ENCODE results near the gene ACBD6.

DNA sequence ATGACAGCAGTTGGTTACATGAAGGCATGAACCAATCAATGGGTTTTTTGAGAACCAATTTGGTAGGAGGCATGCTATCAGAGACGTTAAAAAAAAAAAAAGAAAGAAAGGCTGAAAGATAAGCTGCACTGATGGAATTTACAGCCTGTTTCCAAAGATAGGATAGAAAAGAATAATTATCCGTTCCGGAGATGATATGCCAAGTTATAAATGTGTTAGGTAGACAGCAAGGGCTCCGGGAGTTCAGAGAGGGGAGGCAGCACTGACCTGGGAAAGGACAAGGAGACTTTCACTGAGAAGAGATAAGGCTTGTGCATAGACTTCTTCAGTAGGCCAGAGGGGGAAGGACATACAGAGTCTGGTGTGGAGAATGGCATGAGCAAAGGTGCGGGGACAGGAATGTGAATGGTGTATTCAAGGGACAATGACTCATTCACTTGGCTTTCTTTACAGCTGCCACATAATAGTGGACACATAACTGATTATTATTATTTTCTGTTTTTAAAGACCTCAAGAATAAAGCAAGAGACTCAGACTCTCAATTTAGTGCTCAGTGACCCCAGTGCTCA, 24.8 kb upstream of the ACBD6 start:
- TF ChIP-seq POLR2A (IDR thresholded peaks at IDR 0.05) = no peak
- TF ChIP-seq, protein P1, sequence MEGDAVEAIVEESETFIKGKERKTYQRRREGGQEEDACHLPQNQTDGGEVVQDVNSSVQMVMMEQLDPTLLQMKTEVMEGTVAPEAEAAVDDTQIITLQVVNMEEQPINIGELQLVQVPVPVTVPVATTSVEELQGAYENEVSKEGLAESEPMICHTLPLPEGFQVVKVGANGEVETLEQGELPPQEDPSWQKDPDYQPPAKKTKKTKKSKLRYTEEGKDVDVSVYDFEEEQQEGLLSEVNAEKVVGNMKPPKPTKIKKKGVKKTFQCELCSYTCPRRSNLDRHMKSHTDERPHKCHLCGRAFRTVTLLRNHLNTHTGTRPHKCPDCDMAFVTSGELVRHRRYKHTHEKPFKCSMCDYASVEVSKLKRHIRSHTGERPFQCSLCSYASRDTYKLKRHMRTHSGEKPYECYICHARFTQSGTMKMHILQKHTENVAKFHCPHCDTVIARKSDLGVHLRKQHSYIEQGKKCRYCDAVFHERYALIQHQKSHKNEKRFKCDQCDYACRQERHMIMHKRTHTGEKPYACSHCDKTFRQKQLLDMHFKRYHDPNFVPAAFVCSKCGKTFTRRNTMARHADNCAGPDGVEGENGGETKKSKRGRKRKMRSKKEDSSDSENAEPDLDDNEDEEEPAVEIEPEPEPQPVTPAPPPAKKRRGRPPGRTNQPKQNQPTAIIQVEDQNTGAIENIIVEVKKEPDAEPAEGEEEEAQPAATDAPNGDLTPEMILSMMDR (IDR thresholded peaks at IDR 0.05) = no peak
